HL-60/S4 treated with retinoic acid at 250 ng/mL for 4 days and 3 days (cell line): ENCODE measurements around the gene ANO6.

Experiments used
- in situ Hi-C: fragments of 300-500 bp; cut with MboI; formaldehyde crosslinking; loops from 2 replicates; pipeline ENCODE4 v1.7.0; 2022; ENCODE audit warnings: low sequenced_read_pairs

The ANO6 gene

GRCh38 chr12:45368841-45369489 is 153.1 kb downstream of the ANO6 start:
- in situ Hi-C loops = no loop called here

GRCh38 chr12:45377815-45378214 is 161.9 kb downstream of the ANO6 start:
- in situ Hi-C loops = loop anchor here (25.0 kb wide), 2 partner anchors 91 to 191 kb away; no protein-coding TSS in a partner anchor

GRCh38 chr12:45379261-45379660 is 163.4 kb downstream of the ANO6 start:
- in situ Hi-C loops = loop anchor here (25.0 kb wide), 2 partner anchors 92 to 192 kb away; no protein-coding TSS in a partner anchor

DNA sequence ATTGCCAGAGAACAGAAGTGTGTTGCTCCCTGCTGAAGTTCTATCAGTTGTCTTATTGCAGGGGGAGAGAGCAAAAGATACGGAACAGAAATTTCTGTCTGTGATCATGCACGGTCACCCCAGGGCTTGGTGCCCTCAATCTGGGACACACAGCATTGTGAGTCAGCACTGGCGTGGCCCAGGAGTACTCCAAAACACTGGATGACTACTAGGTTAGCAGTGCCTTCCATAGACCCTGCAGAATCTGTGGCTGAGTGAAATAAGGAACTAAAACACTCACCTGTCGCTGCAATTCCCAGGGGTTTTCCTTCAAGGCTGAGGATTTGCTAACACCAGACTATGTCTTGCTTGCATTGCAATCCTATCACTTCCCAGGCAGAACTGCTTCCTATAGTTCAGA is 165.5 kb downstream of the ANO6 start:
- in situ Hi-C loops = loop anchor here (25.0 kb wide), 2 partner anchors 94 to 194 kb away; no protein-coding TSS in a partner anchor

- in situ Hi-C loops = loop anchor here (25.0 kb wide), 2 partner anchors 101 to 201 kb away; no protein-coding TSS in a partner anchor
These were observed 172.7 kb downstream of the ANO6 start for GRCh38 chr12:45388545-45388944.

DNA sequence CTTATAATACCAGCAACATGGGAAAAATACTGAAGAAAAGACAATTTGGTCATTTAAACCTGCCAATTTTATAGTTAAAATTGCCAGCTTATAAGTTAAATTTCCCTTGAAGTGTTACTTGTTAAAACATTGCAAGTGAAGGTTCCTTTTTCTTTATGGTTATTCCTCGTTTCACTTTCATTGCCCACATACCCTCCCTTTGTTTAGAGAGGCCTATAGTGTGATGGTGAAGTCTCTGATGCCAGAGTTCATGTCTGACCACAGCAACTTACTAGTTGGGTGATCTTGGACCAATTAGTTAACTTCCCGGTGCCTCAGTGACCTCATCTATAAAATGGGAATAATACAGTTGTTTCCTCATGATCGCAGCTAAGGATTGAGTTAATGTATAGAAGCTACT is 173.5 kb downstream of the ANO6 start:
- in situ Hi-C loops = loop anchor here (25.0 kb wide), 2 partner anchors 102 to 202 kb away; no protein-coding TSS in a partner anchor

DNA sequence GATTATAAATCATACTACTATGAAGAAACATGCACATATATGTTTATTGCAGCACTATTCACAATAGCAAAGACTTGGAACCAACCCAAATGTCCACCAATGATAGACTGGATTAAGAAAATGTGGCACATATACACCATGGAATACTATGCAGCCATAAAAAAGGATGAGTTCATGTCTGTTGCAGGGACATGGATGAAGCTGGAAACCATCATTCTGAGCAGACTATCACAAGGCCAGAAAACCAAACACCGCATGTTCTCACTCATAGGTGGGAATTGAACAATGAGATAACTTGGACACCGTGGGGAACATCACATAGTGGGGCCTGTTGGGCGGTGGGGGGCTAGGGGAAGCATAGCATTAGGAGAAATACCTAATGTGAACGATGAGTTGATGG is 181.6 kb downstream of the ANO6 start:
- in situ Hi-C loops = loop anchor here (25.0 kb wide), 2 partner anchors 110 to 210 kb away; no protein-coding TSS in a partner anchor

GRCh38 chr12:45398552-45398951 is 182.7 kb downstream of the ANO6 start:
- in situ Hi-C loops = loop anchor here (25.0 kb wide), 2 partner anchors 111 to 211 kb away; no protein-coding TSS in a partner anchor

- in situ Hi-C loops = no loop called here
These were observed 185.1 kb downstream of the ANO6 start for GRCh38 chr12:45400991-45401390.

DNA sequence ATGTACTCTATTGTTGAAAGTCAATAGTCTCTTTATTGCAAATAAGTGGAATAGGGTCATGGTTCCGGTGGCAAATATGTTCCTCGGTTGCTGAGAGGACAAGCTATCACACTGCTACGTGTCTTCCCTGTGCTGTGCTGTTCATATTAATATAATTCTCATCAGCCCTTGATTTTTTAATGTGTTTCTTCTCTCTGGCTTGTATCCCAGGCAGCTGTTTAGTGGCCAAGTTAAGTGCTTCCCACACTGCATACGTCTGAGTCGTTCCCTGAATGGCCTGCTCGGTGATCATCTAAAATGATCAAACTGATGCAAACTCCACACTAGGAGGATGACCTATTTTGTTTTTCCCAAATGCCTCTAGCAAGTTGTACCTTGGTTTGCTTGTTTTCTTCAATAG is 186.4 kb downstream of the ANO6 start:
- in situ Hi-C loops = no loop called here

DNA sequence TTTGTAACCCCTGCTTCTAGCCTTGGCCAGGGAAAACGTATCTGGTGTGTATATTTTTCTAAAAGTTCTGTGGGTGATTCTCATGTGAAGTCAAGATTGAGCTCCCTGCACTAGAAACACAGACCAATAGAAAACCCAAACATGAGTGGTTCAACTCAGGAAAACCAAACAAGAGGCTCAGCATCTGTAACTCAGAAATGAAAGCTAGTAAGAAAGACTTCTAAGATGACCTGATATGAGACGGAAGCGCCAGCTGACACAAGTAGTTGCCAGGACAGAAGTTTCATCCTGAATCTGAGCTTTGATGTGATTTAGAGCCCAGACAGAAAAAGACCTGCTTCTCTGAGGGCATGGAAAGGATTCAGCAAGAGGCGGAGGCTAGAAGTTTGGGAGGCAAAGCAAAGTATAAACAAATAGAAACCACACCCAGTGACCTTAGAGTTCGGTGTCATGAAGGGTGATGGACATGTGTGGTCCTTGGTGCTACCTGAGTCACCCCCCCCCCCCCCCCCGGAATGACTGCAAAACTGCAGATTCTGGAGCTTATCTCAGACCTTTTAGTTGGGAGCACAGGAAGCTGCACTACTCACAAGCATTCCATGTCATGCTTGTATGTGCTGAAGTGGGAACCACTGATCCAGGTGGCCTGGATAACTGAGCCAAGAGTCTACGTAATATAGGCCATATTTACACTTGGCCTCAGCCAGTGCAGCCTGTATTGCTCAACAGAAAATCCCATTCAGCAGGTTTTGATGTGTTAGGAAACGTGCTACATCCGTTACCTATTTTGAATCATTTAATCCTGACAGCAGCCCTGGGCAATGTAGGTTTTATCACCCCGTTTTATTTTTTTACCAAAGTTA is 191.3 kb downstream of the ANO6 start:
- in situ Hi-C loops = no loop called here

GRCh38 chr12:45407981-45408728 is 192.3 kb downstream of the ANO6 start:
- in situ Hi-C loops = no loop called here

GRCh38 chr12:45408729-45409114 is 192.8 kb downstream of the ANO6 start:
- in situ Hi-C loops = no loop called here

DNA sequence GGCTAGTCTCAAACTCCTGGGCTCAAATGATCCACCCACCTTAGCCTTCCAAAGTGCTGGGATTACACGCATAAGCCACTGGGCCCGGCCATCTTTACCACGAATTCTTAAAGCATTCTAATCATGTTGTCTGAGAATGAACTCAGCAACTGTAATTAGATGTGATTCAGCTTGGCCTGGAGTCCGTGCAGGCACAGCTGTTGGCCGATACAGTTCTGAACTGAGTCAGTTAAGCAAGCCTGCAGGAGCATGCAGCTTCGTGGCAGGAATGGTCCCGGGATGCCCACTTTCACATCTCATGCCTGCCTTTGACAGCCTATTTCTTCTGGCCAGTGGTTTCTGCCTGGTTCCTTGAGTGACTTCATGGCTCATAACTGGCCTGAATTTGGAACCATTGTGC is 194.1 kb downstream of the ANO6 start:
- in situ Hi-C loops = no loop called here

- in situ Hi-C loops = no loop called here
These were observed 195.7 kb downstream of the ANO6 start for GRCh38 chr12:45411626-45412025.

DNA sequence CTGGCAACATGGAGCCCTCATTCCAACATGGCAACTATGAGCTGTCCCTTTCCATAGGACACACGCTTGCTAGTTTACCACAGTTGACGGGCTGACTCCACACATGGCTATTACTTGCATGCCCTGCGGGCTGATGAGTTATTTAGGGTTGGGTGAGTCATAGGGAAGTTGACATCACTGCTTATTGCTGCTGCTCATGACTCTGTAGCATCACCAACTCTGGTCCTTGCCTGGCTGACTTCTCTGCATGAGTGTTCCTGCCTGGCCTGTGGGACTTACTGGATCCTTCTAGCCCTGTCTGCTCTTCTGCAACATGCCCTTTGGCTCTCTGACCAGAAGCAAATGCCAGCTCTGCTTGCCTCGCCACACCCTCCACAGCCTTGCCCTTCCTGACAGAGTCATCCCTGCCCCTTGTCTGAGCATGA is 199.5 kb downstream of the ANO6 start:
- in situ Hi-C loops = no loop called here

DNA sequence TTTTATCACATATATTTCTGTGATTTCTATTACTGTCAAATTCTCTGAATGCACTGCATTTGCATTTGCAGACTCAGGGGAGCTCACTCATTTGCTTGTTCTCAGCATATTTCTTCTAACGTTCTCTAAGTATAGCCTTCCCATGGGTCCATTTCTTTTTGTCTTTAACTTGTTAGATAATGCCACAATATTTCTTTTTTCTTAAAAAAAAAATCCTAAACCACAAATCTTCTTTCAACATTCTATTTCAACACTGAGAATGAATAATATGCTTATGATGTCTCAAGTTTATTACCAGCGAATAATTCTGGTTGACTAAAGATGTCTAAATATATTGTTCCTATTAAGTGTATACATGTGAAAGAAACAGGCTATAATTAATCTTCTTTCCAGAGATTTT is 200.2 kb downstream of the ANO6 start:
- in situ Hi-C loops = no loop called here

- in situ Hi-C loops = no loop called here
These were observed 202.6 kb downstream of the ANO6 start for GRCh38 chr12:45418520-45418919.

DNA sequence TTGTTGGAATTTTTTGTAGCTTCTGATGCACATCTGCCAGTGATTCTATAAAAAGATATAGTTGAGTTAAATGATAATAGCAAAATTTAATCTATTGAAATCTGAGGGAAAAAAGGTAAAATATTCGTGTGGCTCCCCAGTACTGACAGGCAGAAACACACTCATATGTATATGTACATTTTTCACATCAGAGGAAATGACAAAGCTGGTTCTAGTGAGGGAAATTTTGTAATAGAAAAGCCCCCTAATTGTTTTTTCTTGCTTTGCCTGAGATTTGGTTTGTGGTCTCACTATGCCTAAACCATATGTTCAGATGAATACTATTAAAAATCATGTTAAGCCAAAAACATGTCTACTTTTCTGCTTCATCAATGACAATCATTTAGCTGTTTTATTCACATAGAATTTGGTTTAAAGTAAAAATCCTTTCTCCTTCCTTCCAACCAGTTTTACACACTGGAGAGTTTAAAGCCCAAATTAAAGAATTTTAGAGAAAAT is 203.5 kb downstream of the ANO6 start:
- in situ Hi-C loops = no loop called here

DNA sequence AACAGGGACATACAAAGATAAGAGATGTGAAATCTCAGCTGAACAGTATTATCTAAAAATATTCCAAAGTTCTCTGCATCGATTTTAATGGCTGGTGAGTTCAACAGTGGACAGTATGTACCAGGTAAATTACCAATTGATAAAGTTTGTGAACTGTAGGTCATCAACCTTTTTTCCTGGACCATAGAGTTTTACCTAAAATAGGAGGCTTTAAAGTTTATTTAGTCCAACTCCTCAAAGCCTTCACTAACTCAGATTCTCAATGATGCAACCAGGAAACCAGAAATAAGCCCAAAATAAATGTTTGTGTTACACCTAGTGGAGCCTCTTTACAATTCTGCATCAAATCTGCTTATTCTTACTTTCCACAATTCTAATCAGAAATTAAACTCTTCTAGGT is 205.8 kb downstream of the ANO6 start:
- in situ Hi-C loops = no loop called here

DNA sequence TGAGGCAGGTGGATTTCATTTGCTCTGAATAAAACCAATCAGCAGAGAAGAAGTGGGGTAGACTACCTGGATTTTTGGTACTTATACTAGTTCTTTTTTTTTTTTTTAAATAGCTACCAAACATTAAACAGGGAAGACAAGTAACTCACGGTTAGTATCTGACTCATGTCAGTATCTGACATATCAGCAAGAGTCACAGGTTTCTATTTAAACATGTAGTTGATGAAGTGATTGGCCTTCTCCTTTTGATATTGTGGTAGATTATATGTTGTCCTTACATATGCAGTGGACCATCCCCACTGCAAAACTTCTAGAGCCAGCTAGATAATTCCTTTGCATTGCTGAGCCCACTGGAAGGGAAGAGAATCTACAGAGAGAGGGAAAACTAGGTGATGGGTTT is 208.0 kb downstream of the ANO6 start:
- in situ Hi-C loops = no loop called here
